Body of pancreas (tissue), 4 donors: ENCODE data around the gene RNF212.

Experiments
- POLR2A ChIP-seq, 3 donors: fragments of 450-650 bp; IDR thresholded peaks; one replicate each; pipeline ENCODE4 v1.6.1; 2016; ENCODE audit warnings: antibody characterized with exemption in 3 of 3, mild to moderate bottlenecking in 2 of 3
- TF ChIP-seq, protein P1 (sequence below), 7 experiments: fragments of 450-650 bp in 4 of 7; fragments of 200-600 bp in 3 of 7; sonication (generic) in 3 of 7; IDR thresholded peaks; one replicate each; pipeline ENCODE4 v1.5.1; 2016 to 2019; ENCODE audit warnings: antibody characterized with exemption in 7 of 7

DNA sequence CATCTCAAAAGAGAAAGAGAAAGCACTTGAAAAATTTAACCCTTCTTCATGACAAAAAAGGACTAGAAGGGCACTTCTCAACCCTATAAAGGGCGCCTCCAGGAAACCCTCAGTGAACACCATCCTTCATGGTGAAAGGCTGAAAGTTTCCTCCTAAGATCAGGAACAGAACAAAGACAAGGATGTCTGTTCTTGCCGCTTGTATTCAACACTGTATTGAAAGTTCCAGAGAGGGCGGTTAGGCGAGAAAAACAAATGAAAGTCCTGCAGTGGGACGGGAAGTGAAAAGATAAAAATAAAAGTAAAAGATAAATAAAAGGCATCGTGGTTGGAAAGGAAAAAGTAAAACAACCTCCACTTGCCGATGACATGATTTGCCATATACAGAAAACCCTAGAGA is 50.9 kb downstream of the RNF212 start:
- TF ChIP-seq, protein P1, sequence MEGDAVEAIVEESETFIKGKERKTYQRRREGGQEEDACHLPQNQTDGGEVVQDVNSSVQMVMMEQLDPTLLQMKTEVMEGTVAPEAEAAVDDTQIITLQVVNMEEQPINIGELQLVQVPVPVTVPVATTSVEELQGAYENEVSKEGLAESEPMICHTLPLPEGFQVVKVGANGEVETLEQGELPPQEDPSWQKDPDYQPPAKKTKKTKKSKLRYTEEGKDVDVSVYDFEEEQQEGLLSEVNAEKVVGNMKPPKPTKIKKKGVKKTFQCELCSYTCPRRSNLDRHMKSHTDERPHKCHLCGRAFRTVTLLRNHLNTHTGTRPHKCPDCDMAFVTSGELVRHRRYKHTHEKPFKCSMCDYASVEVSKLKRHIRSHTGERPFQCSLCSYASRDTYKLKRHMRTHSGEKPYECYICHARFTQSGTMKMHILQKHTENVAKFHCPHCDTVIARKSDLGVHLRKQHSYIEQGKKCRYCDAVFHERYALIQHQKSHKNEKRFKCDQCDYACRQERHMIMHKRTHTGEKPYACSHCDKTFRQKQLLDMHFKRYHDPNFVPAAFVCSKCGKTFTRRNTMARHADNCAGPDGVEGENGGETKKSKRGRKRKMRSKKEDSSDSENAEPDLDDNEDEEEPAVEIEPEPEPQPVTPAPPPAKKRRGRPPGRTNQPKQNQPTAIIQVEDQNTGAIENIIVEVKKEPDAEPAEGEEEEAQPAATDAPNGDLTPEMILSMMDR (IDR thresholded peaks at IDR 0.05): no peak
- no peak for TF ChIP-seq POLR2A (IDR thresholded peaks at IDR 0.05)
